ENCODE measurements around the gene TP53TG5. TPM values are rescaled to one million over a fixed set of nuclear protein-coding genes. Genes with fewer than 3 reads are reported as not detected.
A peak's percentile ranks its signal among the peaks of the same experiment; 100 is the strongest.

TP53TG5 gene
- total RNA-seq, 4 donors from 2014 or later = not detected

- H3K27ac ChIP-seq = peak overlapping the region; percentile 96 to 100 (median 98)
- intact Hi-C loops (cut with DNase I; ENCODE audit: low total_unique reads) = loop anchor here (1.0 to 2.0 kb wide), 5 partner anchors 10 to 84 kb away; partner anchors contain the start of genes PIGT and SYS1
- in situ Hi-C loops (cut with MboI; ENCODE audit: low sequenced_read_pairs in 4 of 4) = no loop called here
- H3K36me3 ChIP-seq = peaks cover 0 to 23% of the 10 kb centered on the region in 2 donors
- H3K4me1 ChIP-seq = peaks cover 40 to 42% of the 10 kb centered on the region in 2 donors
- no peaks in the 10 kb centered on the region for H3K9me3 ChIP-seq
- DNase-seq (peak; percentile 49 to 62), ATAC-seq (peak; percentile 70 to 73)
- peak; percentile 55 to 62 for TF ChIP-seq POLR2A (IDR thresholded peaks at IDR 0.05)
- no peak for TF ChIP-seq CTCF (IDR thresholded peaks at IDR 0.05 in 4 of 5, conservative IDR thresholded peaks at IDR 0.05 in 1 of 5)
- peak overlapping the region; percentile 87 to 96 (median 91) for H3K4me3 ChIP-seq
- H3K27me3 ChIP-seq = no peaks in the 10 kb centered on the region
Observed at GRCh38 chr20:45406260-45407066, 28.3 kb upstream of the TP53TG5 start.

- Histone ChIP-seq H3K27ac (peak overlapping the region; percentile 96 to 100 (median 98)), H3K4me3 (peak overlapping the region; percentile 87 to 96 (median 91)), H3K27me3 (no peaks in the 10 kb centered on the region), H3K9me3 (no peaks in the 10 kb centered on the region), H3K4me1 (peaks cover 32 to 34% of the 10 kb centered on the region in 2 donors), H3K36me3 (peaks cover 0 to 15% of the 10 kb centered on the region in 2 donors)
- in situ Hi-C loops (cut with MboI; ENCODE audit: low sequenced_read_pairs in 4 of 4) = no loop called here
- DNase-seq (no peak), ATAC-seq (peak; percentile 10 to 14)
- intact Hi-C loops (cut with DNase I; ENCODE audit: low total_unique reads) = loop anchor here (1.0 to 2.0 kb wide), 4 partner anchors 31 to 83 kb away; partner anchors contain the start of gene SYS1
- TF ChIP-seq POLR2A (IDR thresholded peaks at IDR 0.05) = no peak
- TF ChIP-seq CTCF (IDR thresholded peaks at IDR 0.05 in 4 of 5, conservative IDR thresholded peaks at IDR 0.05 in 1 of 5) = no peak
Observed at GRCh38 chr20:45405571-45406259, 27.6 kb upstream of the TP53TG5 start.

GRCh38 chr20:45404438-45404837 lies 26.3 kb upstream of the TP53TG5 start:
- intact Hi-C loops (cut with DNase I; ENCODE audit: low total_unique reads) (no loop called here), in situ Hi-C loops (cut with MboI; ENCODE audit: low sequenced_read_pairs in 4 of 4) (no loop called here)
- Histone ChIP-seq H3K9me3 (no peaks in the 10 kb centered on the region), H3K27ac (peak overlapping the region in 1 of 4 donors; percentile 39), H3K4me3 (no peak overlapping the region), H3K36me3 (peaks cover 0 to 3% of the 10 kb centered on the region in 2 donors), H3K4me1 (peaks cover 20 to 22% of the 10 kb centered on the region in 2 donors), H3K27me3 (no peaks in the 10 kb centered on the region)
- TF ChIP-seq POLR2A (IDR thresholded peaks at IDR 0.05) = no peak
- no peak for TF ChIP-seq CTCF (IDR thresholded peaks at IDR 0.05 in 4 of 5, conservative IDR thresholded peaks at IDR 0.05 in 1 of 5)
- no peak for ATAC-seq
- DNase-seq = no peak

GRCh38 chr20:45402946-45403345 lies 24.8 kb upstream of the TP53TG5 start:
- H3K27ac ChIP-seq = no peak overlapping the region
- no peaks in the 10 kb centered on the region for H3K36me3 ChIP-seq
- intact Hi-C loops (cut with DNase I; ENCODE audit: low total_unique reads) (no loop called here), in situ Hi-C loops (cut with MboI; ENCODE audit: low sequenced_read_pairs in 4 of 4) (no loop called here)
- TF ChIP-seq CTCF (IDR thresholded peaks at IDR 0.05 in 4 of 5, conservative IDR thresholded peaks at IDR 0.05 in 1 of 5) (no peak), POLR2A (IDR thresholded peaks at IDR 0.05) (no peak)
- H3K27me3 ChIP-seq = no peaks in the 10 kb centered on the region
- H3K9me3 ChIP-seq = no peaks in the 10 kb centered on the region
- H3K4me1 ChIP-seq = peaks cover 7 to 9% of the 10 kb centered on the region in 2 donors
- DNase-seq (no peak), ATAC-seq (no peak)
- H3K4me3 ChIP-seq = no peak overlapping the region

Data from gastrocnemius medialis (tissue), 4 donors.